Neural cell (in vitro differentiated cells): ENCODE results near the gene RNASEH1. TPM values are rescaled to one million over a fixed set of nuclear protein-coding genes. Genes with fewer than 3 reads are reported as not detected.

Source experiments
- H2AFZ ChIP-seq: fragments of 200-600, 300-800 bp; sonication (generic), shearing (Covaris generic); 2 replicates; pipeline ENCODE4 v1.6.0; 2014; ENCODE audit warnings: low read depth, mild to moderate bottlenecking, antibody characterized with exemption, low read length, moderate library complexity
- H3F3A ChIP-seq: fragments of 200-600 bp; shearing (Covaris generic); 2 replicates; pipeline ENCODE4 v1.6.1; 2016; ENCODE audit warnings: mild to moderate bottlenecking, moderate library complexity, mixed read lengths, antibody characterized with exemption, low read length; ENCODE audit not compliant: insufficient read depth, poor library complexity, severe bottlenecking
- H3K27ac ChIP-seq: fragments of 200-600, 300-800 bp; sonication (generic), shearing (Covaris generic); 2 replicates; pipeline ENCODE4 v1.5.1; 2014; ENCODE audit warnings: mild to moderate bottlenecking, low read length, moderate library complexity
- H3K27me3 ChIP-seq: fragments of 300-800, 200-600 bp; sonication (generic), shearing (Covaris generic); 2 replicates; pipeline ENCODE4 v1.6.0; 2014; ENCODE audit warnings: mild to moderate bottlenecking, low read depth, low read length, moderate library complexity; ENCODE audit not compliant: insufficient read depth
- H3K36me3 ChIP-seq: fragments of 300-800, 200-600 bp; sonication (generic), shearing (Covaris generic); 2 replicates; pipeline ENCODE4 v1.5.1; 2014; ENCODE audit warnings: mild to moderate bottlenecking, antibody characterized with exemption, low read length, moderate library complexity; ENCODE audit not compliant: insufficient read depth
- H3K4me2 ChIP-seq: fragments of 300-800, 200-600 bp; sonication (generic), shearing (Covaris generic); 2 replicates; pipeline ENCODE4 v1.6.0; 2014; ENCODE audit warnings: mild to moderate bottlenecking, low read length
- H3K4me3 ChIP-seq: fragments of 300-800, 200-600 bp; sonication (generic), shearing (Covaris generic); 2 replicates; pipeline ENCODE4 v1.5.1; 2014; ENCODE audit warnings: mild to moderate bottlenecking, low read length, moderate library complexity
- H3K79me2 ChIP-seq: fragments of 200-600 bp; shearing (Covaris generic); replicated peaks from 2 replicates; pipeline ENCODE4 v1.6.0; 2014; ENCODE audit warnings: mild to moderate bottlenecking, low read length, moderate library complexity; ENCODE audit not compliant: insufficient read depth
- H3K9ac ChIP-seq: fragments of 300-800, 200-600 bp; sonication (generic), shearing (Covaris generic); 2 replicates; pipeline ENCODE4 v1.6.1; 2016; ENCODE audit warnings: mild to moderate bottlenecking, low read length, mixed read lengths
- H3K9me2 ChIP-seq: fragments of 200-600 bp; shearing (Covaris generic); 2 replicates; pipeline ENCODE4 v1.6.1; 2016; ENCODE audit warnings: mild to moderate bottlenecking, low read length, mixed read lengths; ENCODE audit not compliant: insufficient read depth
- H3K9me3 ChIP-seq: fragments of 200-600, 300-800 bp; sonication (generic), shearing (Covaris generic); 2 replicates; pipeline ENCODE4 v1.6.1; 2016; ENCODE audit warnings: mild to moderate bottlenecking, mixed run types, low read length, moderate library complexity, mixed read lengths
- H4K20me1 ChIP-seq: fragments of 200-600 bp; shearing (Covaris generic); 2 replicates; pipeline ENCODE4 v1.6.1; 2016; ENCODE audit warnings: mild to moderate bottlenecking, mixed run types; ENCODE audit not compliant: insufficient read depth
- CTCF ChIP-seq: fragments of 450-650 bp; IDR thresholded peaks from 2 replicates; pipeline ENCODE4 v1.5.1; 2014; ENCODE audit warnings: antibody characterized with exemption, mild to moderate bottlenecking, moderate library complexity; ENCODE audit not compliant: poor library complexity, severe bottlenecking
- EP300 ChIP-seq: fragments of 450-650 bp; conservative IDR thresholded peaks from 2 replicates; pipeline ENCODE4 v1.6.1; 2014; ENCODE audit warnings: antibody characterized with exemption, mild to moderate bottlenecking, moderate library complexity; ENCODE audit not compliant: poor library complexity, severe bottlenecking
- EZH2 ChIP-seq: fragments of 200-600, 300-800 bp; shearing (Covaris generic), sonication (generic); IDR thresholded peaks from 2 replicates; pipeline ENCODE4 v1.6.1; 2014; ENCODE audit warnings: antibody characterized with exemption, low read length, borderline replicate concordance, mild to moderate bottlenecking; ENCODE audit not compliant: insufficient read depth, poor library complexity, severe bottlenecking
- MXI1 ChIP-seq: fragments of 450-650 bp; conservative IDR thresholded peaks from 2 replicates; pipeline ENCODE4 v1.6.1; 2014; ENCODE audit warnings: antibody characterized with exemption, mild to moderate bottlenecking; ENCODE audit not compliant: poor library complexity, severe bottlenecking
- POLR2AphosphoS5 ChIP-seq: IDR thresholded peaks from 2 replicates; pipeline ENCODE4 v1.6.1; 2012
- RAD21 ChIP-seq: fragments of 450-650 bp; conservative IDR thresholded peaks from 2 replicates; pipeline ENCODE4 v1.6.1; 2014; ENCODE audit warnings: antibody characterized with exemption, mild to moderate bottlenecking, moderate library complexity
- REST ChIP-seq: IDR thresholded peaks from 2 replicates; pipeline ENCODE4 v1.6.1; 2012; ENCODE audit warnings: borderline replicate concordance
- SMC3 ChIP-seq: fragments of 450-650 bp; conservative IDR thresholded peaks from 2 replicates; pipeline ENCODE4 v1.6.1; 2014; ENCODE audit warnings: antibody characterized with exemption, mild to moderate bottlenecking, moderate library complexity; ENCODE audit not compliant: poor library complexity
- TAF1 ChIP-seq: IDR thresholded peaks from 2 replicates; pipeline ENCODE4 v1.6.1; 2012; ENCODE audit warnings: low read depth
- polyA plus RNA-seq: library from polyadenylated mRNA; depleted of rRNA; stranded (reverse); fragments of >200 nt; gene quantifications from 2 replicates; pipeline ENCODE4 v1.2.3, GENCODE V29; 2014

RNASEH1 gene
- polyA plus RNA-seq, 1 donor from 2014 or later = 23.4 TPM

GRCh38 chr2:3606370-3607201, 48.5 kb upstream of the RNASEH1 start:
- H4K20me1 ChIP-seq = no peaks in the 10 kb centered on the region
- H3K36me3 ChIP-seq = no peaks in the 10 kb centered on the region
- no peak for TF ChIP-seq POLR2AphosphoS5
- TF ChIP-seq REST = no peak
- TF ChIP-seq SMC3 = no peak
- TF ChIP-seq MXI1 = no peak
- TF ChIP-seq RAD21 = no peak
- TF ChIP-seq TAF1 = no peak
- no peak for TF ChIP-seq EZH2
- no peak for TF ChIP-seq CTCF
- TF ChIP-seq EP300 = no peak
- no peaks in the 10 kb centered on the region for H3K9me2 ChIP-seq
- H3K4me3 ChIP-seq = no peak overlapping the region
- H3K4me2 ChIP-seq = no peak overlapping the region
- no peak overlapping the region for H3K9ac ChIP-seq
- no peaks in the 10 kb centered on the region for H3K79me2 ChIP-seq
- H3F3A ChIP-seq = no peaks in the 10 kb centered on the region
- H3K27me3 ChIP-seq = no peaks in the 10 kb centered on the region
- no peaks in the 10 kb centered on the region for H3K9me3 ChIP-seq
- H2AFZ ChIP-seq = no peak overlapping the region
- no peak overlapping the region for H3K27ac ChIP-seq

- Histone ChIP-seq H3F3A (no peaks in the 10 kb centered on the region), H3K27me3 (no peaks in the 10 kb centered on the region), H2AFZ (no peak overlapping the region), H3K36me3 (no peaks in the 10 kb centered on the region), H3K27ac (no peak overlapping the region), H3K9ac (no peak overlapping the region), H3K9me2 (no peaks in the 10 kb centered on the region), H3K79me2 (no peaks in the 10 kb centered on the region), H3K4me2 (no peak overlapping the region), H4K20me1 (no peaks in the 10 kb centered on the region), H3K4me3 (no peak overlapping the region), H3K9me3 (no peaks in the 10 kb centered on the region)
- TF ChIP-seq POLR2AphosphoS5 = no peak
- no peak for TF ChIP-seq RAD21
- TF ChIP-seq TAF1 = no peak
- no peak for TF ChIP-seq SMC3
- no peak for TF ChIP-seq CTCF
- TF ChIP-seq MXI1 = no peak
- no peak for TF ChIP-seq EP300
- no peak for TF ChIP-seq EZH2
- no peak for TF ChIP-seq REST
Observed at GRCh38 chr2:3606028-3606369, 47.9 kb upstream of the RNASEH1 start.
